Smooth muscle cell (in vitro differentiated cells): ENCODE measurements around the gene NCDN. TPM values are rescaled to one million over a fixed set of nuclear protein-coding genes. Genes with fewer than 3 reads are reported as not detected.

ENCODE experiments used
- DNase-seq: peaks from one replicate; lab custom pipeline; 2025; ENCODE audit not compliant: unreplicated experiment; lab: John Stamatoyannopoulos, UW
- H2AFZ ChIP-seq: fragments of 200-600 bp; sonication (generic); 2 replicates; pipeline ENCODE4 v1.6.0; 2016; ENCODE audit warnings: antibody characterized with exemption, low read depth, mild to moderate bottlenecking
- H3F3A ChIP-seq: fragments of 200-600 bp; sonication (generic); 2 replicates; pipeline ENCODE4 v1.6.0; 2017; ENCODE audit warnings: antibody characterized with exemption, low read depth
- H3K27ac ChIP-seq: fragments of 200-600 bp; sonication (generic); 2 replicates; pipeline ENCODE4 v1.5.1; 2016; ENCODE audit warnings: low read depth, mild to moderate bottlenecking
- H3K27me3 ChIP-seq: fragments of 200-600 bp; sonication (generic); 2 replicates; pipeline ENCODE4 v1.6.1; 2016; ENCODE audit warnings: low read depth, mild to moderate bottlenecking
- H3K36me3 ChIP-seq: fragments of 200-600 bp; sonication (generic); 2 replicates; pipeline ENCODE4 v1.5.1; 2016; ENCODE audit warnings: low read depth
- H3K4me1 ChIP-seq: fragments of 200-600 bp; sonication (generic); 2 replicates; pipeline ENCODE4 v1.5.1; 2016; ENCODE audit warnings: low read depth
- H3K4me2 ChIP-seq: fragments of 200-600 bp; sonication (generic); 2 replicates; pipeline ENCODE4 v1.6.0; 2016; ENCODE audit warnings: mild to moderate bottlenecking
- H3K4me3 ChIP-seq: fragments of 200-600 bp; sonication (generic); 2 replicates; pipeline ENCODE4 v1.5.1; 2016; ENCODE audit warnings: mild to moderate bottlenecking
- H3K79me2 ChIP-seq: fragments of 200-600 bp; sonication (generic); 2 replicates; pipeline ENCODE4 v1.6.0; 2016; ENCODE audit warnings: low read depth, mild to moderate bottlenecking
- H3K9ac ChIP-seq: fragments of 200-600 bp; sonication (generic); 2 replicates; pipeline ENCODE4 v1.6.0; 2016; ENCODE audit warnings: low read depth
- H3K9me3 ChIP-seq: fragments of 200-600 bp; sonication (generic); replicated peaks from 2 replicates; pipeline ENCODE4 v1.5.1; 2016; ENCODE audit warnings: low read depth
- H4K20me1 ChIP-seq: fragments of 200-600 bp; sonication (generic); 2 replicates; pipeline ENCODE4 v1.6.0; 2016; ENCODE audit warnings: low read depth
- WGBS: methylation state at CpG from one replicate; pipeline ENCODE4 v1.1.7; 2016; ENCODE audit warnings: low lambda C conversion rate; 5-methylcytosine and 5-hydroxymethylcytosine counted together
- polyA plus RNA-seq: library from polyadenylated mRNA; unstranded; fragments of >200 nt; fragmentation: Nextera tagmentation; extraction: Ambion mirVana; gene quantifications from 2 replicates; pipeline ENCODE4 v1.2.1, GENCODE V29; 2016
- total RNA-seq: library from RNA; depleted of rRNA; stranded (reverse); fragments of >200 nt; gene quantifications from 2 replicates; pipeline ENCODE4 v1.2.3, GENCODE V29; 2014
- TF ChIP-seq, protein P1 (sequence below): fragments of 200-600 bp; sonication (generic); IDR thresholded peaks from 2 replicates; pipeline ENCODE4 v1.5.1; 2017; ENCODE audit warnings: borderline replicate concordance, mild to moderate bottlenecking, antibody characterized with exemption; ENCODE audit not compliant: insufficient read depth, poor library complexity, severe bottlenecking

The NCDN gene
- total and polyA plus RNA-seq, 2 experiments from 2014 or later, result 12.2 to 25.8 TPM

DNA sequence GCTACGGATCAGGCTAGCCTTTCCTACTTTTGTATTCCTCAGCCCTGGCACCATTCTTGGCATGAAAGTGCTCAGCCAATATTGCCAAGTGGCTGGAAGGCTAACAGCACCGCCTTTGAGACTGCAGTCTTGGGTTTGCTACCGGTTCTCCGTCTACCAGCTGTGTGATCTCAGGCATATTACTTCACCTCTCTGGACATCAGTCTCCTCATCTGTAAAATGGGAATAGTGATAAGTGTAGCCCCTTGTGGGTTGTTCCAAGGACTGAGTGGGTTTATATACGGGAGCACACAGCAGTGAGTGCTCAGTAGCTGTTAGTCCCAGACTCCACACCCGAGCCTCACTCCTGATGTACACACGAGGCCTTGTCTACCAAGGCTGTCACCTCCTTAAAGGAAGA lies 29.2 kb downstream of the NCDN start:
- H3K4me3 ChIP-seq, result no peak overlapping the region

DNA sequence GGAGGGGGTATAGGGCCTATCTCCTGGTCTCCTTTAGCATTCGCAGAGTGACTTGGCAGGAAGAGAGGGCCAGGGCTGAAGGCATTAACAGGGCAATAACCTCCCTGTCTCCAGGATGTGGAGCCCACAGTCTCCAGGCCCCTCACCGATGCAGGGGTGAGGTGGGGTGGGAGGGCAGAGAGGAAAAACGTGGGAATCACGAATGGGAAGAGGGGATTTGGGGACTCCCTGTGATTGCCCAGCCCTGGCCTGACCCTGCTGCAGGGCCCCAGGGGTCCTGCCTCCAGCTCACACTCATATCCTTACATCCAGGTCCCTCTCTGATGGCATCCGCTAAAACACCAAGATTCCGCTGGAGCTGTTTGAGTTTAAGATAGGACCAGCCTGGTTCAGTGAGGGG lies 30.1 kb downstream of the NCDN start:
- H3K36me3 ChIP-seq, result no peaks in the 10 kb centered on the region
- H3F3A ChIP-seq, result no peaks in the 10 kb centered on the region
- H3K4me1 ChIP-seq, result no peaks in the 10 kb centered on the region
- no peaks in the 10 kb centered on the region for H3K27me3 ChIP-seq
- 83% methylated on average over 6 of the region's 6 CpGs for WGBS
- H3K4me3 ChIP-seq, result no peak overlapping the region
- H2AFZ ChIP-seq, result no peak overlapping the region
- H3K27ac ChIP-seq, result no peak overlapping the region
- TF ChIP-seq, protein P1, sequence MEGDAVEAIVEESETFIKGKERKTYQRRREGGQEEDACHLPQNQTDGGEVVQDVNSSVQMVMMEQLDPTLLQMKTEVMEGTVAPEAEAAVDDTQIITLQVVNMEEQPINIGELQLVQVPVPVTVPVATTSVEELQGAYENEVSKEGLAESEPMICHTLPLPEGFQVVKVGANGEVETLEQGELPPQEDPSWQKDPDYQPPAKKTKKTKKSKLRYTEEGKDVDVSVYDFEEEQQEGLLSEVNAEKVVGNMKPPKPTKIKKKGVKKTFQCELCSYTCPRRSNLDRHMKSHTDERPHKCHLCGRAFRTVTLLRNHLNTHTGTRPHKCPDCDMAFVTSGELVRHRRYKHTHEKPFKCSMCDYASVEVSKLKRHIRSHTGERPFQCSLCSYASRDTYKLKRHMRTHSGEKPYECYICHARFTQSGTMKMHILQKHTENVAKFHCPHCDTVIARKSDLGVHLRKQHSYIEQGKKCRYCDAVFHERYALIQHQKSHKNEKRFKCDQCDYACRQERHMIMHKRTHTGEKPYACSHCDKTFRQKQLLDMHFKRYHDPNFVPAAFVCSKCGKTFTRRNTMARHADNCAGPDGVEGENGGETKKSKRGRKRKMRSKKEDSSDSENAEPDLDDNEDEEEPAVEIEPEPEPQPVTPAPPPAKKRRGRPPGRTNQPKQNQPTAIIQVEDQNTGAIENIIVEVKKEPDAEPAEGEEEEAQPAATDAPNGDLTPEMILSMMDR, result no peak
- no peak overlapping the region for H3K4me2 ChIP-seq
- H4K20me1 ChIP-seq, result no peaks in the 10 kb centered on the region
- DNase-seq, result no peak
- H3K79me2 ChIP-seq, result no peaks in the 10 kb centered on the region
- no peaks in the 10 kb centered on the region for H3K9me3 ChIP-seq
- no peak overlapping the region for H3K9ac ChIP-seq

More for the DNA sequence above, 29.2 kb downstream of the NCDN start:
- DNase-seq, result no peak
- Histone ChIP-seq H3K27ac (no peak overlapping the region), H4K20me1 (no peaks in the 10 kb centered on the region), H3K9ac (no peak overlapping the region), H3K4me1 (no peaks in the 10 kb centered on the region), H3K79me2 (no peaks in the 10 kb centered on the region), H2AFZ (no peak overlapping the region), H3F3A (no peaks in the 10 kb centered on the region), H3K9me3 (no peaks in the 10 kb centered on the region), H3K27me3 (no peaks in the 10 kb centered on the region), H3K36me3 (no peaks in the 10 kb centered on the region), H3K4me2 (no peak overlapping the region)
- 95% methylated on average over 7 of the region's 7 CpGs for WGBS
- TF ChIP-seq, protein P1, result no peak

DNA sequence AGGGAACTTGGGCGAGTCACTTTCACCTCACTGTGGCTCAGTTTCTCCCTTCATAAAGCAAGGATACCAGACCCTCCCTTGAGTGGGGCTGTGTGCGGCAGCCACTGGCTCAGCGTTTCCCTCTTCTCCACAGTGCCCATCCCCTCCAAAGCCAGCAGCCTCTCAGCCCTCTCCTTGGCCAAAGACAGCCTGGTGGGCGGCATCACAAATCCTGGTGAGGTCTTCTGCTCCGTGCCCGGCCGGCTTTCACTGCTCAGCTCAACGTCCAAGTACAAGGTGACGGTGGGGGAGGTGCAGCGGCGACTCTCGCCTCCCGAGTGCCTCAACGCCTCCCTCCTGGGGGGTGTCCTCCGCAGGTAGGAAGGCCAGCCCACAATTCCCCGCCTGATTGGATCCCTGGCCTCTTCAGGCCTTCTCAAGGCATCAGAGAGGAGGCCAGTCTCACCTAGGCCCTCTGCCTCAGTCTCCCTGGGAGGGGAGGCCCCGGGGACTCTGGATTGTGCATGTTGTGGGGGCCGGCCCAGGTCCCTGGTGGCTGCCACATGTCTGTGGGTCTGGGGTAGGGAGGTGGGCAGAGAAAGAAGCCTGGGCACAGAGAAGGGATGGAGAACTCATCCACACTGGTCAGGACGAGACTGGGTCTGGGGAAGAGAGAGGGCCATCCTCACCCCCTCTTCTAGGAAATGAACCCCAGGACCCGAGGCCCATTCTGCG lies 30.8 kb downstream of the NCDN start:
- no peak overlapping the region for H3K9ac ChIP-seq
- H4K20me1 ChIP-seq, result no peaks in the 10 kb centered on the region
- no peaks in the 10 kb centered on the region for H3K79me2 ChIP-seq
- H3K9me3 ChIP-seq, result no peaks in the 10 kb centered on the region
- H3K27ac ChIP-seq, result no peak overlapping the region
- WGBS, result 83% methylated on average over 21 of the region's 21 CpGs
- no peaks in the 10 kb centered on the region for H3F3A ChIP-seq
- no peaks in the 10 kb centered on the region for H3K4me1 ChIP-seq
- DNase-seq, result no peak
- TF ChIP-seq, protein P1, result no peak
- H3K4me2 ChIP-seq, result no peak overlapping the region
- no peak overlapping the region for H2AFZ ChIP-seq
- no peak overlapping the region for H3K4me3 ChIP-seq
- H3K36me3 ChIP-seq, result no peaks in the 10 kb centered on the region
- H3K27me3 ChIP-seq, result no peaks in the 10 kb centered on the region
